AG20443 (cell line): ENCODE measurements around the gene WDR43.

Source experiments
- DNase-seq: peaks from one replicate; pipeline ENCODE4 v3.0.0; 2012; ENCODE audit warnings: low spot score, mixed read lengths

Gene WDR43, protein sequence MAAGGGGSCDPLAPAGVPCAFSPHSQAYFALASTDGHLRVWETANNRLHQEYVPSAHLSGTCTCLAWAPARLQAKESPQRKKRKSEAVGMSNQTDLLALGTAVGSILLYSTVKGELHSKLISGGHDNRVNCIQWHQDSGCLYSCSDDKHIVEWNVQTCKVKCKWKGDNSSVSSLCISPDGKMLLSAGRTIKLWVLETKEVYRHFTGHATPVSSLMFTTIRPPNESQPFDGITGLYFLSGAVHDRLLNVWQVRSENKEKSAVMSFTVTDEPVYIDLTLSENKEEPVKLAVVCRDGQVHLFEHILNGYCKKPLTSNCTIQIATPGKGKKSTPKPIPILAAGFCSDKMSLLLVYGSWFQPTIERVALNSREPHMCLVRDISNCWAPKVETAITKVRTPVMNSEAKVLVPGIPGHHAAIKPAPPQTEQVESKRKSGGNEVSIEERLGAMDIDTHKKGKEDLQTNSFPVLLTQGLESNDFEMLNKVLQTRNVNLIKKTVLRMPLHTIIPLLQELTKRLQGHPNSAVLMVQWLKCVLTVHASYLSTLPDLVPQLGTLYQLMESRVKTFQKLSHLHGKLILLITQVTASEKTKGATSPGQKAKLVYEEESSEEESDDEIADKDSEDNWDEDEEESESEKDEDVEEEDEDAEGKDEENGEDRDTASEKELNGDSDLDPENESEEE

DNA sequence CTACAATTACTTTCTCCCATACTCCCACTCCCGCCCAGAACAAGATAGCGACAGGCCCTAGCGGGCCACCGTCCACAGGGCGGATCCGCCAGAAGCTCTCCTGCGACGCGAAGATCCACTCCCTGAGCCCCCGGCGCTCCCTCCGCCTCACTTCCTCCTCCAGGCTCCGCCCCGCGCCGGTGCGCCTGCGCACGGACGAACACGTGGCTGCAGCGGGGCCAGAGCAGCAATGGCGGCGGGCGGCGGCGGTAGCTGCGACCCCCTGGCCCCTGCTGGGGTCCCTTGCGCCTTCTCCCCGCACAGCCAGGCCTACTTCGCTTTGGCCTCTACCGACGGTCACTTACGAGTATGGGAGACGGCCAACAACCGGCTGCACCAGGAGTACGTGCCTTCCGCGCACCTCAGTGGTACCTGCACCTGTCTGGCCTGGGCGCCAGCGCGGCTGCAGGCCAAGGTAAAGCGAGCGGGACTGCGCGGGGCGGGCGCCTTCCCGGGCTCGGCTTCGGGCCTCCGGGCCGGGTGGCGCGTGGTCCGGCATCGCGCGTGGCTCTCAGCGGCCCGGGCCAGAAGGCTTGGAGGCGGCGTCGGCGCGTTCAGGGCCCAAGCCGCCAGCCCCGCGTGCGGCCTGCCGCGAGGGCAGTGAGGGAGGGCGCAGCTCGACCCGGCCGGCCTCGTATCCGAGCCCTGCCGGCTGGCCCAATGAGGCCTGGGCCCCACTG is at the start of gene WDR43:
Gene WDR43 (plus strand): TSS at position 198 of the 719 bp plus-strand sequence. CDS start 32 bp downstream, at position 230.
- peak; percentile 99 for DNase-seq

DNA sequence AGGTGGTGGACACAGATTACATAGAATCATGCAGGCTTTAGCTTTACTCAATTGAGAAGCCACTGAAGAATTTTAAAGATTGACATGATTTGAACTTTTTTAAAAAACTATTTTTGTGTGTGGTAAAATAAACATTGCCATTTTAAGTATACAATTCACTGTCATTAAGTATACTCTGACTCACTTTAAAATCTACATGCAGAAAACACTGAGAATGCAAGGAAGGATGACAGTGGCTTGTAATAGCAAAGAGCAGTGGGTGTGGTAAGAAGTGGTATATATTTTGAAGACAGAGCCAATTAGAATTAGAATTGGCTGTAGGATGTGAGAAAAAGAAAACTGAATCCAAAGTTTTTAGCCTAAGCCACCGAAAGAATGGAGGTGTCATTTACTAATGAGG is 39.3 kb upstream of the WDR43 start:
- no peak for DNase-seq

DNA sequence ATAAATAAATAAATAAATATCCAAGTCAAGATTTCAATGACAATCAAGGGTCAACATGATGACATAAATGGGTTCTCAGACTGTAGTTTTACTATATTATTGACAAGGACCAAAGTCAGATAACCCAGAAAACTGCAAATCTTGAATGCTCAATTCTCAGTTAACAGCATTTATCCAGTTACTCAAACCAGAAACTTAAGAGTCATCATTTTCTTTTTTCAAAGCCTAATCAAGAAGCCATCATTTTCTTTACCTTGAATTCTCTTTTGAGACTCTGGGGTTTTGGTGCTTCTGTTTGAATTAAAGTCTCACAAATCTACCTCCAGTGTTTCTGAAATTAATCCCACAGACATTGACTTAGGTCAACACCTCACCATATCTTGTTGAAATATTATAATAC is 38.5 kb upstream of the WDR43 start:
- no peak for DNase-seq

GRCh38 chr2:28868611-28869010 is 25.9 kb upstream of the WDR43 start:
- no peak for DNase-seq

DNA sequence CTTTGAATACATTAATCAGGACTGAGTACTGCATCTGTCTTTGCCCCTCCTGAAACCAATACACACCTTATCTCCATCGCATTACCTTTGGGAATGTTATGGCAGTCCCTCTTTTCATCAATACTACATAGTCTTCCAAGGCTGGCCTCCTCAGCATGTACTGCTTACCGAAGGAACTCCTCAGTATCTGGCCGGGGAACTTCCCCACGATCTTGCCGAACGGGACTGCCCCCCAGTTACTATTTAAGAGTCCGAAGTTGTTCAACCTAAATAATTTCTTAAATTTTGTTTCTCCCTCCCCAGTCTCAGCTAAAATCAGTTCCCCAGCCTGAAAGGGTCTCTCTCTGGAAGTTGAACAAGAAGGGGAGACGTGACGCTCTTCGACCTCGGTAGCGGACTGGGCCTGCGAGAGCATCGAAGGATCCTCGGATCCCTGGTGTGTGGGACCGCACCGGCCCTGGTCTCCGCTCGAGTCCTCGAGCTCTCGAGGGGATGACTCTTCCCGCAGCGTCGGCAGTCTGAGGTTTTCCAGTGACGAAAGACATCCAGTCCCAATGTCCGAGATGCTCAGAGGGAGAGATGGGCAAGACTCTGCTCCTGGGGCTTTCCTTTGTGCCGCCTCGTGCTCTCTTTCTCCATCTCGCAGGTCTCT is 24.8 kb upstream of the WDR43 start:
- DNase-seq, result peak; percentile 60

DNA sequence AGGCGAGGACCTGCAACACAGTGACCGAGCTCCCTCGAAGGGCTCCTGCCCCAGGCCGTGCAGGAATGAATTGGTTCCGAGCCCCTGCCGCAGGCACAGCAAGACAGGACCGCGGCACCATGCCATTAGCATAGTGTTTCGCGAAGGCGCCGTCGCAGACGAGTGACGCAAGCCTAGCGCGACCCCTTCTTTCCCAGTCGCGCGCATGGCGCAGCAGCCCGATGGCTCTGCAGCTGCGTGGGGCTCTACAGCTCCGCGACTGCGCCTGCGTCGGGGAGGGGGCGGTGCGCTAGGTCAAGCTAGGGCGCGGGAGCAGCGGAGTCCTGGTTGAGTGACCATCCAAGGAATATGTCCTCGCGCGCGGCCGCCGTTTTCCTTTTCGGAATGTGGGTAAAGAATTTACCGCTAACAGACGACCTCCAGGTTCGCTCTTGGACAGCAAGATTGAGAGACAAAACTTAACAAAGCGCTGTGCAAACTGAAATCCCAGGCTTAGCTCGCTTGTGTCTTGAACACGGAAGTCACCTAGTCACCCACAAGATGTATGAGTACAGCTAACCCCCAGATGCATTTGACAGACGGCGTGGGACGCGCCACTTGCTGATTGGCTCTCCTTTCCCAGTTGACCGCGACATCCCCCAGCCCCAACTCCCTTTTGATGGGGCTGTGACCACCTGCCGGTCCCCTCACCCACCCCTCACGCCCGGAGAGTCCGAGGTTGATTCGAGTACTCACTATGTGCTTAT is 24.1 kb upstream of the WDR43 start, which contains the start of gene TRMT61B:
Gene TRMT61B (minus strand): TSS at position 164 of the 746 bp plus-strand sequence. CDS start 32 bp downstream, at position 132.
- DNase-seq, result peak; percentile 100

DNA sequence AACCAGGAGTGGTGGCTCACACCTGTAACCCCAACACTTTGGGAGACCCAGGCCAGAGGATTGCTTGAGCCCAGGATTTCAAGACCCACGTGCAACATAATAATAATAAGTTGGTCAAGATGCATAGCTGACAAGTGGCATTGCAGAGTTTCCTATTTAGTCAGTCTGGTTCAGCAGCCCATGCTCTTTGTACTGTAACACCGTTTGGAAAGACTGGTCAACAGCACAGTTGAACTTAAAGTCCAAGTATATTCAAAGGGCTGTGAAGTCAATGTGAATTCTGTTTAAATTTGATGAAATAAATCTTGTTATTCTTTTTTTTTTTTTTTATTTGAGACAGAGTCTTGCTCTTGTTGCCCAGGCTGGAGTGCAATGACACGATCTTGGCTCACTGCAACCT is 22.8 kb upstream of the WDR43 start:
- DNase-seq, result no peak

GRCh38 chr2:28880193-28880592 is 14.3 kb upstream of the WDR43 start:
- DNase-seq, result no peak

DNA sequence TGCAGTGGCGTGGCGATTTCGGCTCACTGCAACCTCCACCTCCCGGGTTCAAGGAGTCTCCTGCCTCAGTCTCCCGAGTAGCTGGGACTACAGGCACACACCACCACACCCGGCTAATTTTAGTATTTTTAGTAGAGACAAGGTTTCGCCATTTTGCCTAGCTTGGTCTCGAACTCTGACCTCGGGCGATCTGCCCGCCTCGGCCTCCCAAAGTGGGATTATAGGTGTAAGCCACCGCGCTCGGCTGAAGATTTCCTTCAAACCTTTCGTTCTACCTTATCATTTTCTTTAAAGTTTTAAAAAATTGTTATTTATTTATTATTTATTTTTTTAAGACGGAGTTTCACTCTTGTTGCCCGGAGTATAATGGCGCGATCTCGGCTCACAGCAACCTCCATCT is 979 bp upstream of the WDR43 start:
- no peak for DNase-seq

GRCh38 chr2:28895189-28895893 is 874 bp downstream of the WDR43 start:
- DNase-seq, result peak; percentile 45

- peak; percentile 63 for DNase-seq
Observed at GRCh38 chr2:28896906-28897305, 2.4 kb downstream of the WDR43 start.

DNA sequence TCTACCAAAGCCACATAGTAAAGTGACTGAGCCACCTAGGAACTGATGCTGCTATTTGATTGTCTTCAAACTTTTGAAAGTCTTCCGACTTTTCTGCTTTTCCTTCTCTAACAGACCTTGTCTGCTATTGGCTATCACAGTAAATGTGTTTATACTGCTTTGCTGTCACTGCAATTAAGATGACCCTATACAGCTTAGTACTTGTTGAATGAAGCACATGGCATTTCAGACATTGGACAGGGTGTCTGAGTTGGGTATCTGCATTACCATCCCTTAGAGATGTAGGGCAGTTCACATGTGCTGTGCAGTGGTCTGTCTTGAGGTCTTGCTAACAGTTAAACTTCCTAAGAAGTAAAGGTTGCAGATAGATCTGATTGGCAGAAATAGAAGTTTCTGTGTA is 3.6 kb downstream of the WDR43 start:
- no peak for DNase-seq

GRCh38 chr2:28901202-28901601 is 6.7 kb downstream of the WDR43 start:
- no peak for DNase-seq

DNA sequence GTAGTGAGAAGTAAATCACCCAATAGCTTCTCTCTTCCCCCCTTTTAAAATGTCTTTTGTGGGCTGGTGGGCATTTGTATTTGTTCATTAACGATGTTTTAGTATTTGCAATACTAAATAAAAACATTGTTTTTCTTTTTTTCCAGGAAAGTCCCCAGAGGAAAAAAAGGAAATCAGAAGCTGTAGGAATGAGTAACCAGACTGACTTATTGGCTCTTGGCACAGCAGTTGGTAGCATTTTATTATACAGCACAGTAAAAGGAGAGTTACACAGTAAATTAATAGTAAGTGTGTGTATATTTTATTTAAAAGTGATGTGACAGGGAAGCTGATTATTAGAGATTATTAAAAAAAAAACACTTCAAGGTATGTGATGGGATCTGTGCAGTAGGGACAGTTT is 7.4 kb downstream of the WDR43 start:
- no peak for DNase-seq

GRCh38 chr2:28902584-28902983 is 8.1 kb downstream of the WDR43 start:
- DNase-seq, result no peak

- peak; percentile 41 for DNase-seq
Observed at GRCh38 chr2:28904295-28904694, 9.8 kb downstream of the WDR43 start.

- no peak for DNase-seq
Observed at GRCh38 chr2:28904802-28905457, 10.5 kb downstream of the WDR43 start.

DNA sequence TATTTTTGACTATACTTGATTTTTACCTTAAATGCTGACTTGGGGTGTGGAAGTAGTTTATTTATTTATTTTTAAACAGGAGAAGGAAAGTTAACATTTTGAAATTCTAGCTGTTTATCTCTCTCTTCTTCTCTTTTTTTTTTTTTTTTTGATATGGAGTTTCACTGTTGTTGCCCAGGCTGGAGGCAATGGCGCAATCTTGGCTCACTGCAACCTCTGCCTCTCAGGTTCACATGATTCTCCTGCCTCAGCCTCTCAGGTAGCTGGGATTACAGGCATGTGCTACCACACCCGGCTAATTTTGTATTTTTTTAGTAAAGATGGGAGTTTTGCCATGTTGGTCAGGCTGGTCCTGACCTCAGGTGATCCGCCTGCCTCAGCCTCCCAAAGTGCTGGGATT is 11.1 kb downstream of the WDR43 start:
- DNase-seq, result no peak

DNA sequence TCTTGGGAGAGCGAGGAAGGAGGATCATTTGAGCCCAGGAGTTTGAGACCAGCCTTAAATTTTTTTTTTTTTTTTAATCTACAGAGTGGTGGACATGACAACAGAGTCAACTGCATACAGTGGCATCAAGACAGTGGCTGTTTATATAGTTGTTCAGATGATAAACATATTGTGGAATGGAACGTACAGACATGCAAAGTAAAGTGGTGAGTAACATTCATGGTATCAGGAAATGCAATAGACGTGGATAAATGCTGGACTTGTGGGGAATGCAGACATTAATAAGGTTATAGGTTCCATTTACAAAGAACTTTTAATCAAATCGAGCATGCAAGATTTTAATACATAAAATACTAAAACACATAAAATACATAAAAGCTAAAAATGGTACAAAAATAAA is 11.9 kb downstream of the WDR43 start:
- DNase-seq, result no peak

- DNase-seq, result no peak
Observed at GRCh38 chr2:28906821-28907220, 12.4 kb downstream of the WDR43 start.
